Panc1 (cell line): ENCODE measurements around the gene PSAP. TPM values are rescaled to one million over a fixed set of nuclear protein-coding genes. Genes with fewer than 3 reads are reported as not detected.

Experiments used
- ATAC-seq: fragments of 200-7000 bp; cut with Tn5 transposase; 2 replicates; pipeline ENCODE4 v1.9.1; 2020; ENCODE audit warnings: mild to moderate bottlenecking, moderate library complexity
- BruUV-seq: library from RNA; stranded (reverse); fragments of 400-500 nt; replicated peaks from 2 replicates; lab custom pipeline; 2021; lab: Mats Ljungman, UMichigan
- CTCF ChIA-PET: fragments of 300-600 bp; sonication (Branson Sonifier 250); formaldehyde crosslinking; loops from one replicate; lab custom pipeline; 2022; ENCODE audit warnings: antibody characterized with exemption; lab: Charles Lee
- POLR2A ChIA-PET: fragments of 300-600 bp; sonication (Branson Sonifier 250); formaldehyde crosslinking; loops from one replicate; lab custom pipeline; 2022; ENCODE audit warnings: antibody characterized with exemption; lab: Charles Lee
- DNase-seq: peaks from one replicate; pipeline ENCODE4 v3.0.0-alpha.2; 2010; ENCODE audit warnings: low read depth, low spot score
- H3K27ac ChIP-seq: 2 replicates; pipeline ENCODE4 v1.5.1; 2011; ENCODE audit warnings: mild to moderate bottlenecking, low read length, inconsistent platforms
- H3K27me3 ChIP-seq: fragments of 200-500 bp; sonication (Bioruptor generic); 2 replicates; pipeline ENCODE4 v1.6.0; 2014; ENCODE audit warnings: low read length, inconsistent platforms; ENCODE audit not compliant: control insufficient read depth, insufficient read depth
- H3K36me3 ChIP-seq: fragments of 200-500 bp; sonication (Bioruptor generic); 2 replicates; pipeline ENCODE4 v1.5.1; 2014; ENCODE audit warnings: inconsistent platforms, mild to moderate bottlenecking, low read length, moderate library complexity; ENCODE audit not compliant: control insufficient read depth, insufficient read depth
- H3K4me1 ChIP-seq: 2 replicates; pipeline ENCODE4 v1.5.1; 2011; ENCODE audit warnings: inconsistent platforms, mild to moderate bottlenecking, low read length, moderate library complexity; ENCODE audit not compliant: control insufficient read depth, insufficient read depth
- H3K4me3 ChIP-seq, 2 experiments: 2 replicates each; pipeline ENCODE4 v1.5.1; 2011 to 2012; ENCODE audit warnings: low read depth in 2 of 2, low read length in 2 of 2, mild to moderate bottlenecking in 2 of 2, inconsistent platforms in 1 of 2, moderate library complexity in 1 of 2
- H3K9me3 ChIP-seq: fragments of 200-500 bp; sonication (Bioruptor generic); 2 replicates; pipeline ENCODE4 v1.5.1; 2014; ENCODE audit warnings: low read depth, mild to moderate bottlenecking, inconsistent platforms, low read length, moderate library complexity; ENCODE audit not compliant: control insufficient read depth, insufficient read depth
- POLR2AphosphoS5 ChIP-seq: IDR thresholded peaks from 2 replicates; pipeline ENCODE4 v1.6.1; 2012; ENCODE audit warnings: mild to moderate bottlenecking, low read depth, low read length, moderate library complexity
- SIN3A ChIP-seq: IDR thresholded peaks from 2 replicates; pipeline ENCODE4 v1.6.1; 2012; ENCODE audit warnings: low read depth, mild to moderate bottlenecking, low read length, moderate library complexity, borderline replicate concordance; ENCODE audit not compliant: insufficient read depth
- TCF7L2 ChIP-seq: IDR thresholded peaks from 2 replicates; pipeline ENCODE4 v1.6.1; 2011; ENCODE audit warnings: mild to moderate bottlenecking, low read depth, low read length, inconsistent platforms
- in situ Hi-C: cut with HindIII; loops from 2 replicates; pipeline ENCODE4 v1.10.0; 2016; ENCODE audit warnings: low sequenced_read_pairs, low pct_unique_long_range_greater_than_20kb
- intact Hi-C: fragments of 100-400 bp; cut with micrococcal nuclease; formaldehyde crosslinking; loops from one replicate; pipeline ENCODE4 v1.10.0; 2022; ENCODE audit not compliant: unreplicated experiment
- total RNA-seq: library from RNA; stranded (reverse); gene quantifications from one replicate; pipeline ENCODE4 v1.2.1, GENCODE V29; 2021; ENCODE audit not compliant: unreplicated experiment
- TF ChIP-seq, protein P1 (sequence below), 2 experiments: IDR thresholded peaks; 2 replicates each; pipeline ENCODE4 v1.6.1; 2011 to 2012; ENCODE audit warnings: low read depth in 2 of 2, control low read depth in 1 of 2, low read length in 1 of 2, mild to moderate bottlenecking in 1 of 2, moderate library complexity in 1 of 2; ENCODE audit not compliant: insufficient read depth in 1 of 2
- TF ChIP-seq, protein P2 (sequence below): fragments of 450-650 bp; IDR thresholded peaks from 2 replicates; pipeline ENCODE4 v1.5.1; 2017; ENCODE audit warnings: mild to moderate bottlenecking

The PSAP gene
- total RNA-seq, 1 experiment from 2014 or later, result 3,649 TPM

GRCh38 chr10:71888248-71888622, 37.2 kb upstream of the PSAP start:
- TF ChIP-seq SIN3A (no peak), TCF7L2 (no peak), POLR2AphosphoS5 (no peak)
- TF ChIP-seq, protein P1, sequence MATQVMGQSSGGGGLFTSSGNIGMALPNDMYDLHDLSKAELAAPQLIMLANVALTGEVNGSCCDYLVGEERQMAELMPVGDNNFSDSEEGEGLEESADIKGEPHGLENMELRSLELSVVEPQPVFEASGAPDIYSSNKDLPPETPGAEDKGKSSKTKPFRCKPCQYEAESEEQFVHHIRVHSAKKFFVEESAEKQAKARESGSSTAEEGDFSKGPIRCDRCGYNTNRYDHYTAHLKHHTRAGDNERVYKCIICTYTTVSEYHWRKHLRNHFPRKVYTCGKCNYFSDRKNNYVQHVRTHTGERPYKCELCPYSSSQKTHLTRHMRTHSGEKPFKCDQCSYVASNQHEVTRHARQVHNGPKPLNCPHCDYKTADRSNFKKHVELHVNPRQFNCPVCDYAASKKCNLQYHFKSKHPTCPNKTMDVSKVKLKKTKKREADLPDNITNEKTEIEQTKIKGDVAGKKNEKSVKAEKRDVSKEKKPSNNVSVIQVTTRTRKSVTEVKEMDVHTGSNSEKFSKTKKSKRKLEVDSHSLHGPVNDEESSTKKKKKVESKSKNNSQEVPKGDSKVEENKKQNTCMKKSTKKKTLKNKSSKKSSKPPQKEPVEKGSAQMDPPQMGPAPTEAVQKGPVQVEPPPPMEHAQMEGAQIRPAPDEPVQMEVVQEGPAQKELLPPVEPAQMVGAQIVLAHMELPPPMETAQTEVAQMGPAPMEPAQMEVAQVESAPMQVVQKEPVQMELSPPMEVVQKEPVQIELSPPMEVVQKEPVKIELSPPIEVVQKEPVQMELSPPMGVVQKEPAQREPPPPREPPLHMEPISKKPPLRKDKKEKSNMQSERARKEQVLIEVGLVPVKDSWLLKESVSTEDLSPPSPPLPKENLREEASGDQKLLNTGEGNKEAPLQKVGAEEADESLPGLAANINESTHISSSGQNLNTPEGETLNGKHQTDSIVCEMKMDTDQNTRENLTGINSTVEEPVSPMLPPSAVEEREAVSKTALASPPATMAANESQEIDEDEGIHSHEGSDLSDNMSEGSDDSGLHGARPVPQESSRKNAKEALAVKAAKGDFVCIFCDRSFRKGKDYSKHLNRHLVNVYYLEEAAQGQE (IDR thresholded peaks at IDR 0.05; ENCODE audit: insufficient read depth in 1 of 2, low read depth in 2 of 2, low read length in 1 of 2), result no peak
- TF ChIP-seq, protein P2, sequence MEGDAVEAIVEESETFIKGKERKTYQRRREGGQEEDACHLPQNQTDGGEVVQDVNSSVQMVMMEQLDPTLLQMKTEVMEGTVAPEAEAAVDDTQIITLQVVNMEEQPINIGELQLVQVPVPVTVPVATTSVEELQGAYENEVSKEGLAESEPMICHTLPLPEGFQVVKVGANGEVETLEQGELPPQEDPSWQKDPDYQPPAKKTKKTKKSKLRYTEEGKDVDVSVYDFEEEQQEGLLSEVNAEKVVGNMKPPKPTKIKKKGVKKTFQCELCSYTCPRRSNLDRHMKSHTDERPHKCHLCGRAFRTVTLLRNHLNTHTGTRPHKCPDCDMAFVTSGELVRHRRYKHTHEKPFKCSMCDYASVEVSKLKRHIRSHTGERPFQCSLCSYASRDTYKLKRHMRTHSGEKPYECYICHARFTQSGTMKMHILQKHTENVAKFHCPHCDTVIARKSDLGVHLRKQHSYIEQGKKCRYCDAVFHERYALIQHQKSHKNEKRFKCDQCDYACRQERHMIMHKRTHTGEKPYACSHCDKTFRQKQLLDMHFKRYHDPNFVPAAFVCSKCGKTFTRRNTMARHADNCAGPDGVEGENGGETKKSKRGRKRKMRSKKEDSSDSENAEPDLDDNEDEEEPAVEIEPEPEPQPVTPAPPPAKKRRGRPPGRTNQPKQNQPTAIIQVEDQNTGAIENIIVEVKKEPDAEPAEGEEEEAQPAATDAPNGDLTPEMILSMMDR, result no peak
- ChIA-PET POLR2A (no interaction called here), CTCF (no interaction called here)
- H3K27me3 ChIP-seq, result no peaks in the 10 kb centered on the region
- H3K36me3 ChIP-seq, result no peaks in the 10 kb centered on the region
- BruUV-seq, result TSS peak; percentile 98
- DNase-seq (no peak), ATAC-seq (no peak)
- H3K9me3 ChIP-seq, result no peaks in the 10 kb centered on the region
- H3K4me3 ChIP-seq, result peak overlapping the region; percentile 59 to 86
- peaks cover 51% of the 10 kb centered on the region for H3K4me1 ChIP-seq
- peak overlapping the region; percentile 95 for H3K27ac ChIP-seq
- in situ Hi-C loops, result no loop called here
- intact Hi-C loops, result no loop called here

- TF ChIP-seq SIN3A (no peak), POLR2AphosphoS5 (no peak), TCF7L2 (no peak)
- TF ChIP-seq, protein P1 (IDR thresholded peaks at IDR 0.05; ENCODE audit: insufficient read depth in 1 of 2, low read depth in 2 of 2, low read length in 1 of 2), result no peak
- TF ChIP-seq, protein P2, result no peak
- H3K4me1 ChIP-seq, result peaks cover 54% of the 10 kb centered on the region
Measured at GRCh38 chr10:71887743-71888142, 36.7 kb upstream of the PSAP start.

More at GRCh38 chr10:71887743-71888142, 36.7 kb upstream of the PSAP start:
- peak overlapping the region; percentile 59 to 86 for H3K4me3 ChIP-seq
- POLR2A ChIA-PET, result interaction anchor here (0.7 kb wide), 1 partner anchor 450 kb away, joined by 3 read pairs; no protein-coding TSS in a partner anchor
- no peak for DNase-seq
- peak overlapping the region; percentile 95 for H3K27ac ChIP-seq
- BruUV-seq, result no TSS peak
- H3K27me3 ChIP-seq, result no peaks in the 10 kb centered on the region
- intact Hi-C loops (no loop called here), in situ Hi-C loops (no loop called here)
- no peak for ATAC-seq
- H3K36me3 ChIP-seq, result no peaks in the 10 kb centered on the region
- CTCF ChIA-PET, result no interaction called here
- H3K9me3 ChIP-seq, result no peaks in the 10 kb centered on the region
